ENCODE data around the gene ORMDL2. TPM values are rescaled to one million over a fixed set of nuclear protein-coding genes. Genes with fewer than 3 reads are reported as not detected.

The ORMDL2 gene
- total RNA-seq, 4 donors from 2014 or later = 17.7 to 39.2 (median 23.4) TPM

DNA sequence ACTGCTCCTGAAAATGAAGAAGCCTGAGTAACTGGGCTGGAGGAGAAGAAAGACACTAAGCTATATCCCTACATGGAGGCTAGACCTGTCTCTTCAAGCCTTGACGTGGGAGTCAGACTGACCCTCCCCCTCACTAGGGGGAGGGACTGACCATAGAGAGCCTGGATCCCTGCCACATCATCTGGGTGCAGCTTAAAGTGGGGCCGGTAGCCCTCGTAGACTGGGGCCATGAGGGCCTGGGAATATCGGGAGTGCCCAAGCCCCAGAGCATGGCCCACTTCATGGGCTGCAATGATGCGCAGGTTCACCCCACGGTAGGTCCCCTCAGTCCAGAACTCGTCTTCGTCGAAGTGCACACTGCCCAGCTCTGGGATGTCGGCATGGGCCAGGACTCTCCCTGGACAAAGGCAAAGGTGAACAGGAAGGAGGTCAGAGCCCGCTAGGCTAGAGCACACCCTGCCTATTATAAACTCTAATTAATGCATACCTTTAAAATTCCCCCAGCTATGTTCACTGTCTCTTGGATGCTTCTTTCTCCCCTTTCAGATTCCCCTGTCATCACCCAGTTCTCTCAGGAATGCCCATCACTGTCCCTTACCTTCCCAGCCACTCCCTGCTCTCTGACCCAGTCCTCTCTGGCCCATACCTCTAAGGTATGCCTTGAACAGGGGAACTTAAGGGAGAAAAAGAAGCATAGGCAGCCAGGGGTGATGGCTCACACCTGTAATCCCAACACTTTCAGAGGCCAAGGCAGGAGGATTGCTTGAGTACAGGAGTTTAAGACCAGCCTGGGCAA lies 21.7 kb downstream of the ORMDL2 start:
- H3K4me1 ChIP-seq = no peaks in the 10 kb centered on the region
- H3K4me3 ChIP-seq (replicated peaks in 1 of 3) = no peak overlapping the region
- H3K27me3 ChIP-seq = no peaks in the 10 kb centered on the region
- no peaks in the 10 kb centered on the region for H3K36me3 ChIP-seq
- 72 to 75% methylated on average over 11 of the region's 11 CpGs for WGBS, 2 donors
- no peak for TF ChIP-seq POLR2A (IDR thresholded peaks at IDR 0.05)
- no peak for TF ChIP-seq CTCF (IDR thresholded peaks at IDR 0.05)
- intact Hi-C loops (cut with DNase I) = no loop called here
- no peak for DNase-seq
- no peaks in the 10 kb centered on the region for H3K9me3 ChIP-seq
- H3K27ac ChIP-seq = no peak overlapping the region

DNA sequence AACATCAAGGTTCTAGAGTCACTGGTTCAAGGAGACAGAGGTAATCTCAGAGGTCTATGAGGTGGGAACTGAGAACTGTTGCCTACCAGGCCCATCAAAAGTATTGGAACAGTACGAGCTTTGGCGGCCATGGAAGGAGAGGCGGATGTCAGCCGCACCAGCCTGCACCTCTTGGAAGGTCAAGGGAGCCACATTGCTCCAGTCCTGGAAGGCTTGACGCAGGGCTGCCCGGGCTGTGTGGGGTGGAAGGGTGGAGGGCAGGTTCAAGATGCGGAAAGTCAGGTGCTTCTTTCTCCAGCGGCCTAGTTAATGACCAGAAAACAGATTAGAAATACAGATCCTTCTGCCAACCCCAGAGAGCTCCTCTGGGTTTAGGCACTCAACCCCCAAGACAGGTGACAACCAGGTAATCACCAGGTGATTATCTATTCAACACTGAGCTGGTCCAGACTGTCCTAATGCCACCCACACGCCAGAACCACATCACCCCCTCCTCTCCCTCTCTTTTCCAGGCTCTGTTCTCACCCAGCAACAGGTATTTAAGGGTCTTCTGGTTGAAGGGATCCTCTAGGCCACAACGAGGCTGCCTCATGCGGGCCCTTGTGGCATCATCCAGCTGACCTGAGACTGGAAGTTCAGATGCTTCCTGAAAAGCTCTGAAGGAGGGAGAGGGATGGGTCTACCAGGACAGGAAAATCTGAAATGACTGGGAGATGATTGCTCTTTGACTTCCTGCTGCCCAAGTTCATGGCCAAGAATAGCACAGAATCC lies 22.9 kb downstream of the ORMDL2 start:
- intact Hi-C loops (cut with DNase I) = no loop called here
- Histone ChIP-seq H3K4me1 (no peaks in the 10 kb centered on the region), H3K27ac (no peak overlapping the region), H3K36me3 (no peaks in the 10 kb centered on the region), H3K27me3 (no peaks in the 10 kb centered on the region), H3K9me3 (no peaks in the 10 kb centered on the region), H3K4me3 (replicated peaks in 1 of 3) (no peak overlapping the region)
- no peak for TF ChIP-seq CTCF (IDR thresholded peaks at IDR 0.05)
- TF ChIP-seq POLR2A (IDR thresholded peaks at IDR 0.05) = no peak
- DNase-seq = no peak
- 80 to 91% methylated on average over 11 of the region's 11 CpGs for WGBS, 2 donors

- Histone ChIP-seq H3K27me3 (no peaks in the 10 kb centered on the region), H3K36me3 (no peaks in the 10 kb centered on the region), H3K4me3 (replicated peaks in 1 of 3) (peak within 1 kb of the TSS in 1 of 3 donors; percentile 13), H3K9me3 (no peaks in the 10 kb centered on the region), H3K4me1 (peaks cover 5 to 11% of the 10 kb centered on the region in 2 donors), H3K27ac (peak within 1 kb of the TSS; percentile 21 to 50 (median 32))
- intact Hi-C loops (cut with DNase I) = no loop called here
- TF ChIP-seq CTCF (IDR thresholded peaks at IDR 0.05) (no peak), POLR2A (IDR thresholded peaks at IDR 0.05) (no peak)
- DNase-seq = no peak
- WGBS, 2 donors = 61 to 63% methylated on average over 8 to 10 of the region's 10 CpGs
Observed at GRCh38 chr12:55842681-55843429, 25.0 kb downstream of the ORMDL2 start, which contains the start of gene MMP19. Gene MMP19 (minus strand): TSS chr12:55842936. CDS start chr12:55842830, 106 bp downstream.

GRCh38 chr12:55843431-55843830 lies 25.6 kb downstream of the ORMDL2 start:
- no peak for TF ChIP-seq CTCF (IDR thresholded peaks at IDR 0.05)
- no peak for TF ChIP-seq POLR2A (IDR thresholded peaks at IDR 0.05)
- no peaks in the 10 kb centered on the region for H3K27me3 ChIP-seq
- H3K4me1 ChIP-seq = peaks cover 5 to 12% of the 10 kb centered on the region in 2 donors
- 97 to 98% methylated on average over 4 of the region's 4 CpGs for WGBS, 2 donors
- H3K27ac ChIP-seq = no peak overlapping the region
- no peaks in the 10 kb centered on the region for H3K9me3 ChIP-seq
- no peak overlapping the region for H3K4me3 ChIP-seq (replicated peaks in 1 of 3)
- intact Hi-C loops (cut with DNase I) = no loop called here
- DNase-seq = no peak
- H3K36me3 ChIP-seq = no peaks in the 10 kb centered on the region

Data from thyroid gland (tissue), 4 donors.